Left lobe of liver (tissue), 2 donors: ENCODE measurements around the gene MRPS2. TPM values are rescaled to one million over a fixed set of nuclear protein-coding genes. Genes with fewer than 3 reads are reported as not detected.

Experiments used
- ATAC-seq: fragments of 200-7000 bp; cut with Tn5 transposase; one replicate; pipeline ENCODE4 v1.9.1; 2020; ENCODE audit warnings: mild to moderate bottlenecking, moderate library complexity
- DNase-seq: peaks from one replicate; pipeline ENCODE4 v3.0.0-alpha.2; 2020; ENCODE audit warnings: low spot score
- total RNA-seq: library from RNA; stranded (reverse); gene quantifications from one replicate; pipeline ENCODE4 v1.2.1, GENCODE V29; 2021
- donor health status: DM: no; HTN: no; CAD: no; lungs with moderate emphysema.
- donor health status: DM: no; HTN: yes; CAD: no.

MRPS2 gene
- total RNA-seq, 1 donor from 2014 or later, result 30.7 TPM

- DNase-seq (no peak), ATAC-seq (peak; percentile 75)
Measured at GRCh38 chr9:135480071-135480939, 20.2 kb upstream of the MRPS2 start.

- ATAC-seq (no peak), DNase-seq (no peak)
Measured at GRCh38 chr9:135480940-135481310, 19.6 kb upstream of the MRPS2 start.

GRCh38 chr9:135482015-135482754 is 18.3 kb upstream of the MRPS2 start:
- ATAC-seq (no peak), DNase-seq (no peak)

- ATAC-seq, result no peak
- no peak for DNase-seq
Measured at GRCh38 chr9:135484460-135485277, 15.8 kb upstream of the MRPS2 start.

GRCh38 chr9:135485385-135485784 is 15.1 kb upstream of the MRPS2 start:
- DNase-seq (no peak), ATAC-seq (no peak)

GRCh38 chr9:135485832-135486231 is 14.7 kb upstream of the MRPS2 start:
- DNase-seq (no peak), ATAC-seq (no peak)

GRCh38 chr9:135486267-135487065 is 14.0 kb upstream of the MRPS2 start:
- no peak for DNase-seq
- no peak for ATAC-seq

- ATAC-seq, result no peak
- no peak for DNase-seq
Measured at GRCh38 chr9:135487281-135488012, 13.0 kb upstream of the MRPS2 start.

GRCh38 chr9:135488013-135488330 is 12.5 kb upstream of the MRPS2 start:
- DNase-seq (no peak), ATAC-seq (no peak)

GRCh38 chr9:135488527-135488926 is 12.0 kb upstream of the MRPS2 start:
- ATAC-seq, result no peak
- no peak for DNase-seq

- peak; percentile 71 for DNase-seq
- peak; percentile 54 for ATAC-seq
Measured at GRCh38 chr9:135489188-135489906, 11.1 kb upstream of the MRPS2 start.

GRCh38 chr9:135490166-135490870 is 10.2 kb upstream of the MRPS2 start:
- ATAC-seq (peak; percentile 71), DNase-seq (peak; percentile 73)

GRCh38 chr9:135490980-135491464 is 9.5 kb upstream of the MRPS2 start:
- DNase-seq (peak; percentile 88), ATAC-seq (peak; percentile 83)

- ATAC-seq (peak; percentile 25), DNase-seq (no peak)
Measured at GRCh38 chr9:135491764-135492163, 8.7 kb upstream of the MRPS2 start.

- ATAC-seq (no peak), DNase-seq (no peak)
Measured at GRCh38 chr9:135492886-135493669, 7.4 kb upstream of the MRPS2 start.

- DNase-seq, result no peak
- no peak for ATAC-seq
Measured at GRCh38 chr9:135494791-135495559, 5.5 kb upstream of the MRPS2 start.
